Hepatocyte (in vitro differentiated cells): ENCODE measurements around the gene MGMT. TPM values are rescaled to one million over a fixed set of nuclear protein-coding genes. Genes with fewer than 3 reads are reported as not detected.

Source experiments
- DNase-seq: peaks from one replicate; pipeline ENCODE4 v3.0.0-alpha.2; 2016; ENCODE audit warnings: low spot score
- H2AFZ ChIP-seq: fragments of 200-600 bp; sonication (generic); 2 replicates; pipeline ENCODE4 v1.6.0; 2016; ENCODE audit warnings: antibody characterized with exemption, mild to moderate bottlenecking
- H3K27ac ChIP-seq: fragments of 200-600 bp; sonication (generic); 2 replicates; pipeline ENCODE4 v1.5.1; 2016; ENCODE audit warnings: mild to moderate bottlenecking
- H3K27me3 ChIP-seq: fragments of 200-600 bp; sonication (generic); 2 replicates; pipeline ENCODE4 v1.6.1; 2016
- H3K36me3 ChIP-seq: fragments of 200-600 bp; sonication (generic); replicated peaks from 2 replicates; pipeline ENCODE4 v1.5.1; 2016; ENCODE audit warnings: low read depth; ENCODE audit not compliant: insufficient read depth
- H3K4me1 ChIP-seq: fragments of 200-600 bp; sonication (generic); 2 replicates; pipeline ENCODE4 v1.5.1; 2016; ENCODE audit warnings: mild to moderate bottlenecking, moderate library complexity; ENCODE audit not compliant: insufficient read depth
- H3K4me2 ChIP-seq: fragments of 200-600 bp; sonication (generic); 2 replicates; pipeline ENCODE4 v1.6.0; 2016
- H3K4me3 ChIP-seq: fragments of 200-600 bp; sonication (generic); 2 replicates; pipeline ENCODE4 v1.5.1; 2016; ENCODE audit warnings: mild to moderate bottlenecking
- H3K79me2 ChIP-seq: fragments of 200-600 bp; sonication (generic); 2 replicates; pipeline ENCODE4 v1.6.0; 2017; ENCODE audit warnings: mild to moderate bottlenecking
- H3K9me2 ChIP-seq: fragments of 200-600 bp; sonication (generic); replicated peaks from 2 replicates; pipeline ENCODE4 v1.6.0; 2017; ENCODE audit warnings: mild to moderate bottlenecking; ENCODE audit not compliant: insufficient read depth
- H3K9me3 ChIP-seq: fragments of 200-600 bp; sonication (generic); 2 replicates; pipeline ENCODE4 v1.5.1; 2016; ENCODE audit warnings: low read depth, mild to moderate bottlenecking
- H4K20me1 ChIP-seq: fragments of 200-600 bp; sonication (generic); 2 replicates; pipeline ENCODE4 v1.6.0; 2016; ENCODE audit warnings: mild to moderate bottlenecking; ENCODE audit not compliant: insufficient read depth, poor library complexity, severe bottlenecking
- EZH2 ChIP-seq: fragments of 200-600 bp; sonication (generic); IDR thresholded peaks from 2 replicates; pipeline ENCODE4 v1.6.1; 2016; ENCODE audit warnings: antibody characterized with exemption, mild to moderate bottlenecking, borderline replicate concordance
- EZH2phosphoT487 ChIP-seq: fragments of 200-600 bp; sonication (generic); IDR thresholded peaks from one replicate; pipeline ENCODE4 v1.6.1; 2018; ENCODE audit warnings: antibody characterized with exemption, mild to moderate bottlenecking, low read depth, moderate library complexity; ENCODE audit not compliant: unreplicated experiment, severe bottlenecking
- WGBS: methylation state at CpG from one replicate; pipeline ENCODE4 v1.1.6; 2016; ENCODE audit warnings: low lambda C conversion rate; ENCODE audit errors: missing lambda C conversion rate; 5-methylcytosine and 5-hydroxymethylcytosine counted together
- polyA plus RNA-seq: library from polyadenylated mRNA; unstranded; fragments of >200 nt; fragmentation: Nextera tagmentation; extraction: Ambion mirVana; gene quantifications from 2 replicates; pipeline ENCODE4 v1.2.1, GENCODE V29; 2016
- total RNA-seq: library from RNA; depleted of rRNA; stranded (reverse); fragments of >200 nt; gene quantifications from 2 replicates; pipeline ENCODE4 v1.2.3, GENCODE V29; 2014
- TF ChIP-seq, protein P1 (sequence below): fragments of 200-600 bp; sonication (generic); IDR thresholded peaks from 2 replicates; pipeline ENCODE4 v1.5.1; 2016; ENCODE audit warnings: antibody characterized with exemption, mild to moderate bottlenecking; ENCODE audit not compliant: poor library complexity

MGMT gene
- total and polyA plus RNA-seq, 2 experiments from 2014 or later, result 41.5 to 41.9 TPM

- TF ChIP-seq EZH2phosphoT487, result no peak
- no peak for TF ChIP-seq EZH2
- TF ChIP-seq, protein P1, sequence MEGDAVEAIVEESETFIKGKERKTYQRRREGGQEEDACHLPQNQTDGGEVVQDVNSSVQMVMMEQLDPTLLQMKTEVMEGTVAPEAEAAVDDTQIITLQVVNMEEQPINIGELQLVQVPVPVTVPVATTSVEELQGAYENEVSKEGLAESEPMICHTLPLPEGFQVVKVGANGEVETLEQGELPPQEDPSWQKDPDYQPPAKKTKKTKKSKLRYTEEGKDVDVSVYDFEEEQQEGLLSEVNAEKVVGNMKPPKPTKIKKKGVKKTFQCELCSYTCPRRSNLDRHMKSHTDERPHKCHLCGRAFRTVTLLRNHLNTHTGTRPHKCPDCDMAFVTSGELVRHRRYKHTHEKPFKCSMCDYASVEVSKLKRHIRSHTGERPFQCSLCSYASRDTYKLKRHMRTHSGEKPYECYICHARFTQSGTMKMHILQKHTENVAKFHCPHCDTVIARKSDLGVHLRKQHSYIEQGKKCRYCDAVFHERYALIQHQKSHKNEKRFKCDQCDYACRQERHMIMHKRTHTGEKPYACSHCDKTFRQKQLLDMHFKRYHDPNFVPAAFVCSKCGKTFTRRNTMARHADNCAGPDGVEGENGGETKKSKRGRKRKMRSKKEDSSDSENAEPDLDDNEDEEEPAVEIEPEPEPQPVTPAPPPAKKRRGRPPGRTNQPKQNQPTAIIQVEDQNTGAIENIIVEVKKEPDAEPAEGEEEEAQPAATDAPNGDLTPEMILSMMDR, result no peak
- Histone ChIP-seq H3K79me2 (peaks cover 37% of the 10 kb centered on the region), H3K4me3 (no peak overlapping the region), H3K4me2 (no peak overlapping the region), H3K27ac (no peak overlapping the region), H4K20me1 (no peaks in the 10 kb centered on the region), H3K9me3 (peaks cover 14% of the 10 kb centered on the region), H3K4me1 (no peaks in the 10 kb centered on the region), H3K9me2 (no peaks in the 10 kb centered on the region), H2AFZ (no peak overlapping the region), H3K36me3 (no peaks in the 10 kb centered on the region), H3K27me3 (no peaks in the 10 kb centered on the region)
- WGBS, result 97% methylated on average over 1 of the region's 1 CpG
- no peak for DNase-seq
Measured at GRCh38 chr10:129483430-129484010, 16.5 kb downstream of the MGMT start.

GRCh38 chr10:129486805-129487204 lies 19.8 kb downstream of the MGMT start:
- Histone ChIP-seq H3K36me3 (no peaks in the 10 kb centered on the region), H3K4me1 (no peaks in the 10 kb centered on the region), H4K20me1 (no peaks in the 10 kb centered on the region), H3K27me3 (no peaks in the 10 kb centered on the region), H3K27ac (no peak overlapping the region), H3K9me3 (peaks cover 20% of the 10 kb centered on the region), H3K79me2 (peaks cover 40% of the 10 kb centered on the region), H2AFZ (no peak overlapping the region), H3K9me2 (no peaks in the 10 kb centered on the region), H3K4me3 (no peak overlapping the region), H3K4me2 (no peak overlapping the region)
- 45% methylated on average over 3 of the region's 3 CpGs for WGBS
- DNase-seq, result no peak
- no peak for TF ChIP-seq EZH2phosphoT487
- TF ChIP-seq, protein P1, result no peak

DNA sequence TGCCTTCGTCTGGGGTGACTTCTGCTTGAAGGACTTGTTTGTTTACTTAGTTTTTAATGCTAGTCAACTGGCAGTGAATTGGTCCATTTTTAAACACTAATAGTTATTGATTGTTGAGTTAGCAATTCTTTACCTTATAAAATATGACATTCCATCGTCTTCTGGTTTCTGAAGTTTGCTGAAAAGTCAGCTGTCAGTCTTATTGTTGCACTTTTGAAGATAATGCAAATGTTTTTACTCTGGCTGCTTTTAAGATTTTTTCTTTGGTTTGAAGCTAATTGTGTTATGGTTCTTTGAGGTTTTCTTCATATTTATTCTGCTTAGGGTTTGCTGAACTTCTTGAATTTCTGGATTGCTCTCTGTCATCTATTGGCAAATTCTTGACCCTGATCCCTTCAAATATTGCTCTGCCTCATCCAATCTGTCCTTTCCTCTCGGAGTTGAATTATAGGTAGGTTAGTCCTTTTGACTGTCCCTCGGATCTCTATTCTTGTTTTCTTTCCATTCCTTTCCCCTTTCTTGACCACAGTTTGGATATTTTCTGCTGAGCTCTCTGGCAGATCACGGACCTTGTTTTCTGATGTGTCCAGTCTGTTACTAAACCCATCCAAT lies 24.2 kb downstream of the MGMT start:
- Histone ChIP-seq H3K9me2 (no peaks in the 10 kb centered on the region), H3K79me2 (peaks cover 41% of the 10 kb centered on the region), H3K4me1 (no peaks in the 10 kb centered on the region), H3K27me3 (no peaks in the 10 kb centered on the region), H3K27ac (no peak overlapping the region), H3K4me3 (no peak overlapping the region), H3K9me3 (peaks cover 13% of the 10 kb centered on the region), H3K4me2 (no peak overlapping the region), H2AFZ (no peak overlapping the region), H3K36me3 (no peaks in the 10 kb centered on the region), H4K20me1 (no peaks in the 10 kb centered on the region)
- TF ChIP-seq EZH2 (no peak), EZH2phosphoT487 (no peak)
- TF ChIP-seq, protein P1, result no peak
- 92% methylated on average over 5 of the region's 5 CpGs for WGBS
- no peak for DNase-seq
